GM21529 (cell line): ENCODE results near the gene SF3B4.
"Not testable (repeated sequence)": the region's sequence is repeated elsewhere in the genome, so short reads cannot be mapped to it uniquely, and the experiment has no call there.

Experiments used
- ATAC-seq: cut with Tn5 transposase; IDR thresholded peaks from one replicate; pipeline ENCODE4 v1.9.1; 2021; ENCODE audit not compliant: unreplicated experiment

The SF3B4 gene

DNA sequence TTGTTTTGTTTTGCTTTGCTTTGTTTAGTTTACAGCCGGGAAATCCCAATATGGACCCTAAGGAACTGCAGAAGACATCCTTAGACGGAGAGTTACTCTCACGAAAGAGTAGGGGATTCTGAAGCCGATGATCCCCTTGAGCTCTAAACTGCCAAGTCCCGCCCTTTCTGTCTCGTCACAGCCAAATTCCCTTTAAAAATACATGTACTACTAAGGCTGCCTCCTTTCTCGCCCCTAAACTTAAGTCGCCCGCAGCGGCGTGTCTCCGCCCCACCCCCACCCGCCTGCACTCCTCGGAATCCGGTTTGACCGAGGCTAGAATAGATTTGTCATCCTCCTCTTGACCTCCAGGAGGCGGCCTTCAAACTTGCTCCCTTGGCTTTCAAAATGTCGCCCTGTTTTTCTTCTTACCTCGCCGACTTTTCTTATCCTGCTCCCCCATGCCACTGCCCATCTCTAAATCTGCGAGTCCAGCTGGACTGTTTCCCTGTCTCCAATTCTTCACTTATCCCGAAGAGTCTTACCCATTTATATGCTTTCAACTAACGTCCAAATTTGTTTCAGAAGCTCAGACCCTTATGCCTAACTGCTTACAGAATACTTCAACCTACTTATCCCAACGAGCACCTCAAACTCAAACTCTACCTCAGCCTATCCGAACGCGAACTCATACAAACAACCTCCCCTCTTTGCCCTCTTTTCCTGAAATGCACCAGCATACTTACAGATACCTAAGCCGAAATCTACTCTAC lies 39.2 kb downstream of the SF3B4 start:
- peak; percentile 19 for ATAC-seq

DNA sequence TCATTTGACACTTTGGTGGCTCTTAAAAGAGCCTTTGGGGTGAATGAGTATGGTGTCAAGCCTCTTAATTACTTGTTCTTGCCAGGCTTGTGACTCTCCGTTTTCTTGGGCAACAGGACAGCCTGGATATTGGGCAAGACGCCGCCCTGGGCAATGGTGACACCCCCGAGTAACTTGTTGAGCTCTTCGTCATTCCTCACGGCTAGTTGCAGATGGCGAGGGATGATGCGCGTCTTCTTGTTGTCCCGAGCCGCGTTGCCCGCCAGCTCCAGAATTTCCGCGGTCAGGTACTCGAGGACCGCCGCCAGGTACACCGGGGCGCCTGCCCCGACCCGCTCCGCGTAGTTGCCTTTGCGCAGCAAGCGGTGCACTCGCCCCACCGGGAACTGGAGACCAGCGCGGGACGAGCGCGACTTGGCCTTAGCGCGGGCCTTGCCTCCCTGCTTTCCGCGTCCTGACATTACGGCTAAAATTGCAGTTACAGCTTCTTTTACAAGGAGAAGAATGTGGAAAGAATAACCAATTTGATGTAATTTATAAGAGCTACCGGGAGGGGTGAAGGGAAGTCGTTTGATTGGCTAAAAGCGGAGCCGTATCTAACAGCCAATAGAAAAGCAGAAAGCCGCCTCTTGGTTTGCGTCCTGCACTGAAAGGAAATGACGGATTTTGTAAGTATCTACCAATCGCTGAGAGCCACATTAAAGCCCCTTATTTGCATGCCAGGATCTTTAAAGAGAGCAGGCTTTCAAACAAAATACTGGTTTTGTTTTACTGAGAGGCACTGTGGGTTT lies 40.0 kb downstream of the SF3B4 start:
- ATAC-seq = peak; percentile 44

DNA sequence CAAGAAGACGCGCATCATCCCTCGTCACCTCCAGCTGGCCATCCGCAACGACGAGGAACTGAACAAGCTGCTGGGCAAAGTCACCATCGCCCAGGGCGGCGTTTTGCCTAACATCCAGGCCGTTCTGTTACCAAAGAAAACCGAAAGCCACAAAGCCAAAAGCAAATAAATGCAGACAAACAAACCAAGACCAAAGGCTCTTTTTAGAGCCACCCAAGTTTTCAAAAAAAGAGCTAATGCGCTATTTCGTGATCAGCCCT lies 40.5 kb downstream of the SF3B4 start:
- ATAC-seq = not testable (repeated sequence)

DNA sequence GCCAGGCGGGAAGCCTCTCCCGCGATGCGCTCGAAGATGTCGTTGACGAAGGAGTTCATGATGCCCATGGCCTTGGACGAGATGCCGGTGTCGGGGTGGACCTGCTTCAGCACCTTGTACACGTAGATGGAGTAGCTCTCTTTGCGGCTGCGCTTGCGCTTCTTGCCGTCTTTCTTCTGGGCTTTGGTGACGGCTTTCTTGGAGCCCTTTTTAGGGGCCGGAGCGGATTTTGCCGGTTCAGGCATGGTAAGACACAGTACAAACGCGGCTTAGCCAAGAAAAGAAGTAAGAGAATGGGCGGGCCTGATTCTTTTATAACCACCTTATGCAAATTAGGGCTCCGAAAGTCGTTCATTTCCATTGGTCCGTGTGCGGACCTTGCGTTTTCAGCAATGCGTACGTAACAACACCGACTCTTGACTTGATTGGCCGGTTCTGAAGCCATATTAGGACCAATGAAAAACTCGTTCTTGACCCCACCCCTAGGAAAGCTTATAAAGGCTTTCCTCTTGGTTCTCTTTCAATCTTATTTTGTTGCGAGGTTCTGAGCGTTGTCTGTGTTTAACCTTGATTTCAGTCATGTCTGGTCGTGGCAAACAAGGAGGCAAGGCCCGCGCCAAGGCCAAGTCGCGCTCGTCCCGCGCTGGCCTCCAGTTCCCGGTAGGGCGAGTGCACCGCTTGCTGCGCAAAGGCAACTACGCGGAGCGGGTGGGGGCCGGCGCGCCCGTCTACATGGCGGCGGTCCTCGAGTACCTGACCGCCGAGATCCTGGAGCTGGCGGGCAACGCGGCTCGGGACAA lies 41.0 kb downstream of the SF3B4 start:
- peak; percentile 60 for ATAC-seq

DNA sequence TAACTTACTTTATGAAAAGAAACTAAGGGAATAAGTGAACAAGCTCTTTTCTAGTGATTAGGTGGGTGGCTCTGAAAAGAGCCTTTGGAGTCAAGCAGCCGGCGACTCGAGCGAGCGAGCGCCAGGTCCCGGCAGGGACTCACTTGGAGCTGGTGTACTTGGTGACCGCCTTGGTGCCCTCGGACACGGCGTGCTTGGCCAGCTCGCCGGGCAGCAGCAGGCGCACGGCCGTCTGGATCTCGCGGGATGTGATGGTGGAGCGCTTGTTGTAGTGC lies 41.5 kb downstream of the SF3B4 start:
- ATAC-seq = not testable (repeated sequence)

DNA sequence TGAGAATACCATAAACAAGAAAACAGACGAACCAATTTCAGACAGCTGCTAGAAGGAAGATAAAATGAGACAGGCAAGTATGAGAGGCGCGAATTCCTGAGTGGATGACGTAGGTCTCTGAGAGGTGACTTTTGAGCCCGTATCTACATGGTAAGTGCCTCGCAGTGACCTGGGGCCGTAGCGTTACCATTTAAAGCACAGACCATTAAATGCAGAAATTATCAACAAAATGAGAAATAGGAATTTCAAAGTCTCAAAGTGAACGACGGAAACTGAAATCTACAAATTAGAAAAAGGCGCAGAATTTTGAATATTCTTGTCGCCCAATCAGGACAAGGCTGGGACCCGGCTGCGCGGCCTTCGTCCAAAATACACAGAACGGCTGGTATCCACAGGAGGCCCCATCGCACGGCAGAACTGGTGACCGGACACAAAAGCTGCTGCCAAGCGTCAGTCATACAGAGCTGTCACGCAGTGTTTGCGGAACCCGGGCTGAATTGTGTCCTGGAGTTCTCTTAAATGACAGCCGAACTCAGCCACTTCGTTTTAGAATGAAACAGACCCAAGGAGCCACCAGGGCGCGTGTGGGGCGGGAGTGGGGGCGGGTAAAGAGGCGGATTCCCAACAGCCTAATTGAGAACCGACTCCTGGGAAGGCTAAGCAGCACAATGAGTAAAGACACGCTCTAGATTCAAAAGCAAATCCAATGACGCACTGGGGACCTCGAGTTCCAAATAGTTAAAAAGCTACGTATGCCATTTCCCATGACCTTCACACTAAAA lies 42.1 kb downstream of the SF3B4 start:
- ATAC-seq = no peak

DNA sequence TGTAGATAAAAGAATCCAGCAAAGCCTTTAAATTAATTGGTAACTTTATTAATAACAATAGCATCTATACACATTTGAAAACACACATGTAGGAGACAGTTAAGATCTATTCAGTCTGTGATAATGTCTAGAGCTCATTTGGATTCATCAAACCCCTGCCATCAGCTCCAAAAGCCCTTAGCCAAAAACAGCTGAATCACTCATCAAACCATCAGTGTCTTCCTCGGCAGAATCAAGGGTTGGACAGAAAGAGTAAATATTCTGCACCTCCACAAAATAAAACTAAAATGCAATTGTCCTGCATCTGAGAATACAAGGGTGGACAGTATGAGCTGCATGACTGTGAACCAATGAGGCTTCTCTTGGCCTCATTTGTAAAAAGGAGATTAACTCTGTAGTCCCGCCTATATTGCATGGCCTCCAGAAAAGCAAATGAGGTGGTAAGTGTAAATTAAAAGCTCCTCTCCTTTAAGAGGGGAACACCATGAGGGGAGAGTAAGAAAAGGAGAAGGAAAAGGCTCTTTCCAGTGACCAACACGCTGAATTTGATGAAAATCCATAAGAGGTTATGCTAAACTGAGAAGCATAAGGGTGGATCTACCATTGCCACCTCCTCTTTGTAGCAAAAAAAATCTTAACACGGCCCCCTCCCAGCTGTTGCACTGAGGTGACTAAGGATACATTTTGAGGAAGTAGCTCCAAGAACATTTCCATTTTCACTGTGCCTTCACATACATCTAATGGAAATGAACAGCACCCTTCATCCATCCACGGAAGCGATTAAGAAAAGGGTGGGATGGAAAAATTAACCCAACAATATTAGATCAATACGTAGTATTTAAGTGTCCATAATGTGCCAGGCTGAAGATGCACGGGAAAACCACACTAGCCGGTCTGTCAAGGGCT lies 42.9 kb downstream of the SF3B4 start:
- ATAC-seq = no peak

DNA sequence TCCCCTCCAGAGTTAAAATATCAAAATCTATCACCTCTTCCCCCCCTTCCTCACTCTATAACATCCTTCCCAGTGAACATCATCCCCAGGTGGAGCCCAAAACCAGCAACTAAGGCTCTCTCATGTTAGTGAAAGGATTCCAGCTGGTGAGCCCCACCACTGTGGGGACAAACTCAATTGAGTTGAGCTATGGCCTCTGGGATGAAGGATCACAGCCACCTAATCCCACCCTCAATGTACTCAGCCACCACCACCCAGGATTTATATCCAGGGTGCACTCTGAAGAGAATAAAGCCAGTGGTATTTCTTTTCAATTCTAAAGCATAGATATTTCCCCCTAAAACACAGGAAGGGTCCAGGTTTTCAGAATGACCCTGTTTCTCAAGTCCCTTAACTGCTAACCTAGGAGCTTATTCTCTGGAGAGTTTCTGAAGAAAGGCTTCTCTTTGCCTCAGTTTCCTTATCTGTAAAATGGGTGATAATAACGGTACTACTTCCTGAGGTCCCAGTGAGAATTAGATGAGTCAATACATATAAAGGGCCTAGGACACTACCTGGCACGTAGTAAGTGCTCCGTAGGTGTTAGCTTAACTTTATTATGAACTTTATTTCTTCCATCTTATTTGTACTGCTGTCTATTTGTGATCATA lies 43.9 kb downstream of the SF3B4 start:
- no peak for ATAC-seq

DNA sequence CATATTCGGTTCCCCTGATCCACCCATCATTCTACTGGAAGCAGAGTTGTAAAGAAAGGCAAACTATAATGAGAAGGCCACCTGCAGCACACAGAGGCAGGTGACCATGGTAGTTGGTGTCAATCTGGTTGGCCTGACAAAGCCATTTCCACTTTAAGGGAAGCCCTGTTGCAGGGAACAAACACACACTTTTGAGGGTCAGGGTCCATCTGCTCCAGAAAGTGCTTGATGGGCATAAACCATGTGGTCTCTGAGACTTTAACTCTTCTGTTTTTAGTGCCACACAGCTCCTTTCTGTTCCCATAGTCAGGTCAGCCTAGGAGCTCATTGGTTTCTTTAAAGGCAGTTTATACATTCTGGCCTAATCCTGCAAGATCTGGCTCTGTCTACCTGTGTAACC lies 45.7 kb downstream of the SF3B4 start:
- no peak for ATAC-seq

DNA sequence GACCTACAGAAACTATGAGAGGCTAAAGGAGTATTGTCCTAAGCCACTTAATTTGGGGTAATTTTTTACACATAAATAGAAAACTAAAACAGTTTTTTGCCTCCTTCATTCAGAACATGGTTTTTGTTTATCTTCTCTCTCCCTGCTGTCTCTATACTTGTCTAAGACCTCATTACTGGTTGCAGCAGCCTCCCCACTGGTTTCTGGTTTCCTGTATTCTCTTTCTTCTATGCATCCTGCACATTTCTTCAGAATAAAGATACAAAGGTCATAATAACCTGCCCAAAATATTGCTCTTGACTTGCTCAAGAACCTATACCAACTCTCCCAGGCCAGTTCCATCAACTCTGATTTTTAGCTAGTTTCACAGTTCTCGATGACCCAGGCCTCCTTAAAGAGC lies 48.0 kb downstream of the SF3B4 start:
- no peak for ATAC-seq

DNA sequence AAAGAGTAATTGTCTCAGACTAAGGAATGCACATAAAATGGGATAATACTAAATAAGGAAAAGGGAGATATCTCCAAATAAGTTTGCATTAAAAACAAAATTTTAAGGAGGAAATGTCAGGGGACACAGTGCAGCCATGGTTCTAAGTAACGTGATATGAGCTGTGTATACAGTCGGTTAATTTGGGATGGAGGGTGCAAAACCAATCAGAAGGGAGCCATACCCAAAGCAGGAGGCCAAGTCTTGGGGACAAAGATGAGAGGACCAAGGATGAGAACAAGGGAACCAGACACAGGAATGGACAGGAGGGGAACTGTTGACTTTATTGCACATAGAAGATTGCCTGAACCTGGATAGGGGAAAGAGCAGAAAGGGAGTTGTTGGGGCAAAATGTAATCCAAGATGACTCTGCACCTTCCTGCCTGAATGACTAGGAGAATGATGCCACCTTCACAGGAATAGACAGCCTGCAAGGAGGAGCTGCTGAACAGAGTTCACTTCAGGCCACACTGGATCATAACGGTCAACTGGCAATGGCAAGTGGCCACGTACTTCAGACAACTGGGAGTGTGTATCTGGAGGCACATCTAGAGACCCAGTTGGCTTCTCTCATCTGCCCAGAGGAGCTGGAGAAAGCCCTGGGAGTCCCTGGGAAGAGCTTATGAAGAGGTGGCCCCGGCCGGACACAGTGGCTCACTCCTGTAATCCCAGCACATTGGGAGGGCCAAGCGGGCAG lies 50.2 kb downstream of the SF3B4 start:
- ATAC-seq = no peak
